HL-60/S4 treated with phorbol 12-myristate 13-acetate at 8.2 ng/mL for 4 days and 3 days (cell line): ENCODE data around the gene MAGED2.
"Not testable (repeated sequence)": the region's sequence is repeated elsewhere in the genome, so short reads cannot be mapped to it uniquely, and the experiment has no call there.

Experiments used
- in situ Hi-C: fragments of 300-500 bp; cut with MboI; formaldehyde crosslinking; loops from 2 replicates; pipeline ENCODE4 v1.15.0; 2022; ENCODE audit warnings: low sequenced_read_pairs

Gene MAGED2

DNA sequence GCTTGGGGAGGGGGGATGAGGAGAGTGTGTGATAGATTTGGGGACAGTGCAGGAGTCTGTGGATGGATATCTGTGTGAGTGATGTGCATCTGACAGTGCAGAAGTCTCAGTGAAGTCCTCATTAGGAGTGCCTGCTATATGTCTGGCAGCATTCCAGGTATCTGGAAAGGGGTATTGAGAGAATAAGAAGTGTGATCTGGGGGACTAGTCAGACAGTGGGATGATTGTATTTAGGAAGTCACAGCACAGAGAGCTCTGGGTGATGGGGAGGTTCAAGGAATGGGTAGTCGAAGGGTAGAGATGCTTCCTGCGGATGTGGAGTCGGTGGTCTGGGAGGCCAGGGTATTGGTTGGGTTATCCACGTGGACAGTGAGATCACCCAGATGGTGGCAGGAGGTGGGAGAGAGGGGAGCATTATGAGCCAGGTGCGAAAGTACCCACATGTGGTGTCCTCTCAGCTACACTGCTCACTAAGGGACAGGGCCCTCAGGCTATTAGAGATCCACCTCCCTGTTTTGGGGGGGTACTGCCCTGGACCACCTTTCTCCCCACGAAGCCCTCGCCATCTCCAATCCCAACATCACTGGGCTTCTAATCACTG lies 9.8 kb downstream of the MAGED2 start:
- in situ Hi-C loops, result loop anchor here (25.0 kb wide), 1 partner anchor 180 kb away; no protein-coding TSS in a partner anchor

DNA sequence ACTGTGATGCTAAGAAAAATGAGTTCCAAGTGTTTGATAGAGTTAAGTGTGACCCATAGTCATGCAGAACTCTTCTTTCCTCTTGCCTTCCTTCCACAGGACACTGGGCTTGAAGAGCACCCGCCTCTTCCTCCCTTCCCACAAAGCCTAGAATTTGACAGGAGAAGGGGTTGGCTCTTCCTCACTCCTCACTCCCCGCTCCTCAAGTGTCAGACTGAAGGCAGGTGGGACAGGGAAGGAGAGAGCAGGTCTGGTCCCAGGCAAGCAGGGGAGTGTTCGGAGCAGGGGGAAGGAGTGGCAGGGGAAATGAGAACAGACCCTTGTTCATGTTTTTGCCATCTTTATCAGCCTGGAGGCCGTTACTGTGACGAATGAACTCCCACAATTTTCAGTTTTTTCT lies 10.7 kb downstream of the MAGED2 start:
- in situ Hi-C loops, result loop anchor here (25.0 kb wide), 1 partner anchor 181 kb away; no protein-coding TSS in a partner anchor

DNA sequence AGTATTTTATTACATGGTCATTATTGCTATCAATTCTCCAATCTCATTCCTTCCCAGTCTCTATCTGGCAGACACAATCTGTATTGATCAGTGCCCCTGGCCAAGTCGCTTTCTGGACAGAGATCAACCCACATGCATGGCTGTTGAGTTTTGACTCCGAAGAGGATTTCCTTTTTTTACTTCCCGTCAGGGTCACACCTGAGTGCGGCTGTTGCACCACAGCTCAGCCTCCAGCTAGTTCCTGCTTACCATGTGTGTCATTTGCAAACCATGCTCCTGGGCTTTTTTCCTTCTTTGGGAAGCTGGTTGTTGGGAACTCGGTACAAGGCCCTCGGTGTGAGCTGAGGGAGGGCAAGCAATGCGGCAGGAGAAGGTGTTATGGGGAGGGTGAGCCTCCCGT lies 11.7 kb downstream of the MAGED2 start:
- in situ Hi-C loops, result loop anchor here (25.0 kb wide), 1 partner anchor 182 kb away; no protein-coding TSS in a partner anchor

DNA sequence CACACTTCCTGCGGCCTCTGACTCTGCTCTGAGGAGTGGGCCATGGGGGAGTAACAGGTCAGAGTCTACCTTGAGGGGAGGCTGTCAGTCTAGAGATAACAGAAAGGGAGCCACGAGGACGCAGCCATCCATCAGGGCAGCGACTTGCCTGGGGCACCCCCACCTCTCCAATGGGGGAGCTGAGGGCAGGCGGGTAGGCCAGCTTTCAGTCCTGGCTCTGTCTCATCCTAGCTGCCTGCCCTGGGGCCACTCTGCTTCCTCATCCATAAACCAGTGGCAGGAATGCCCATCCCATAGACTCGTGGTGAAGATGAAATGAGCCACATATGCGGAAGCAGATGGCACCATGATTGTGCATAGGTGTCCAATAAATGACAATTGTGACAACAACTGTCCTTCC lies 13.2 kb downstream of the MAGED2 start:
- in situ Hi-C loops, result loop anchor here (25.0 kb wide), 1 partner anchor 183 kb away; no protein-coding TSS in a partner anchor

DNA sequence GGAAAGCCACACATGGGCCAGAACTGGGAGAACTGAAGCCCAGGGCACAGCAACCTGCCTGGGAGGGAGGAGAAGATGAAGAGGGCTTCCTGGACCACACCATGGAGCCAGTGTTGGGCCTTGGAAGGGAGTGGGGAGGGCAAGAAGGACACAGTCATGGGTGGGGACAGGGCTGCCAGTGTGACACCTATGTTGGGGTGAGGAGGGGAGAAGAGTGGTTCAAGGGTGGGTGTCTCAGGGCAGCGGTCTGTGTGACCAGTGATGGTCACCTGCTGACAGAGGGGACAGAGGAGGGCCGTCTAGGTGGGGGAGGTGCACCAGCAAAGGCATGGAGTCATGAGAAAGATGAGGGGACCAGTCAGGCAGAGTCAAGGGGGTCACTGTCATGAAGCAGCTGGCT lies 13.8 kb downstream of the MAGED2 start:
- in situ Hi-C loops, result loop anchor here (25.0 kb wide), 1 partner anchor 184 kb away; no protein-coding TSS in a partner anchor

DNA sequence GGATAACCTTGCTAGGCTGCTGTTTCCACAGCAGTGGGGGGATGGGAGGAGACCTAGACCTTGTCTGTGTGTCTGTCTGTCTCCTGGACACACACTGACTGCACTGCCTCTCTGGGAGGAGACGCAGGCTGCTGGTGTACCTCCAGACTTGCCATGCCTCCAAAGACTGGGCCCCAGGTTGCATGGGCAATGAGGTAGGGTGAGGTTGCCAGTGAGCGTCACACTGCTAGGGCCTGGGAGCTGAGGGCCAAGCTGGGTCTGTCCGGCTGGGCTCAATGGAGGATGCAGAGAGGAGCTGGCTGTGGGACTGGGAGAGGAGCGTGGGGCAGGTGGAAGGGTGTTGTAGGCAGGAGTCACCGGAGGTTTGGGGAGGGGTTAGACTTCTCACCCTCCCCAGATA lies 16.6 kb downstream of the MAGED2 start:
- in situ Hi-C loops, result loop anchor here (25.0 kb wide), 1 partner anchor 187 kb away; no protein-coding TSS in a partner anchor

DNA sequence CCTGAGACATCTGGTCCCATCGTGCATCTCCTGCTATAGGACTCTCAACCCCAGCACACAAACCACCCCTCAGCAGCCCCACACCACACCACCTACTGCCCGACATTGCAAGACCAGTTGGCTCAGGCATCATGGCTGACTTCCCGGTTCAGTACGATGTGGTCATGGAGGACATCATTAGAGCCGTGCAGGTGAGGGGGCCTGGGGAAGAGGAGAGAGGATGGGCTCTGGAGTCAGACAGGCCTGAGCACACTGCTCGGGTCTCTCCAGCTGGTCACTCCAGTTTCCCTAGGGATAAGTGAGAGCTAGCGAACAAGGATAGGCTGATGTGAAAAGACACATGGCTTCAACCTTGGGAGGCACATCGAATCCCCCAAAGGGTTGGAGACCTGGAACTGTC lies 17.2 kb downstream of the MAGED2 start:
- in situ Hi-C loops, result loop anchor here (25.0 kb wide), 1 partner anchor 187 kb away; no protein-coding TSS in a partner anchor

DNA sequence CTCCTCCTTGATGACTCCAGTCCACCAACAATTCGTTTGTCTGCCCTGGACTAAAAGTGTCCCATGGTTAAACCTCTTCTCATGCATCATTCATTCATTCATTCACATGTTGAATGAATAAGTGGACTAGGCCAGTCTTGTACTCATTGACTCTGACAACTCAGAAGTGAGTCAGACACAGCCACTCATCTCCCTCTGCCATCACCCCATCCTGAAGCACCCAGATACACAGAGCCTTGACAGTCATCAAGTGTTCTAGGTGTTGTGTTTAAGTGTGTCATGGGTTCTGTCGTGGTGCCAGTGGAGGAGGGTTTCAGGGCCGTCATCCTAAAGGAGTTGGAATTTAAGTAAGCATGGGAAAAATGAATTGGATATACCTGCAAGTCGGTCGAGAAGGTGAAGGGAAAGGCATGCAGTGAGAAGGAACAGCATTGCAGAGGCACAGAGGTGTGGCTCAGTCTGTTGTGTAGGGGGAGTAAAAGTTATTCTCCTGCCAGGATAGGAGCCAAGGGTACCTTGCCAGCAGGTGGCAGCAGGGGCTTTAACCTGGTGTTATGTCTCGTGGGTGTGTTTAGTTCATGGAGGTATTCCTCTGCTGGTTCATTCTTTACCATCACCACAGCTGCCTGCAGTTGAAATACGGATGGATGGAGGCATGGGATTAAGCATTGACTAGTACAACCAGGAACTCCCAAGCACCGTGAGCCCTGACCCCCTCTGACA lies 18.3 kb downstream of the MAGED2 start:
- in situ Hi-C loops, result no loop called here

DNA sequence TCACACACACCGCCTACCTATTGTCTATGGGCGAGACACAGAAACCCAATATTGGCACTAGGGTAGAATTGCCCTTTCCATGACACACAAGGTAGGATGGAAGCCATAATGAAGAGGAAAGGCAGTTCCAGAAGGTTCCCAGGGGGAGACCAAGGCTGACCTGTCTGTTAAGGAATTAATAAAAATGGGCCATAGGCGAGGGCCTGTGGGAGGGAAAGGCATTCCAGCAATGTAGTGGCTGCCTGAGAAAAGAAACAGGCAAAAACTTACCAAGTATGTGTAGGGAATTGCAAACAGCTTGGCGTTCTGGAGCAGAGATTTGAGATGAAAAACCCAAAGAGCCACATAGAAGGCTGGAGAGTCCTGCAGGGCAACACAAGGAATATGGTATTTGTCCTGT lies 19.1 kb downstream of the MAGED2 start:
- in situ Hi-C loops, result no loop called here

DNA sequence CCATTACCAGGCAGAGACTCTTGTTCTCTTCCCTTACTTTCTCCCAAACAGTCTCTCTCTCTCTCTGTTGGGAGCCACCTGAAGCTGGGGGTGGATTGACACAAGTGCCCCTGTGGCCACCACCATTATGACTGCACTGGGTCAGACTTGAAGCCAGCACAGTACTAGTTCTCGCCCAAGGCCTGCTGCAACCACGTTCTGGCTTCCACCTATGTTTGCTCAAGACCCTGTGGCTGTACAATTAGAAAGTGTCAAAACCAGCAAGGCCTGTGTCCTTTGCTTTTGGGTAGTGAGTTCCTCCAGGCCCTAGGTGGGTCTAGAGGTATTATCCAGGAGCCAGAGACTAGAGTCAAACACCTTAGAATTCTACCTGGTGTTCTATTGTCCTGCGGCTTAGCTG lies 31.0 kb downstream of the MAGED2 start:
- in situ Hi-C loops, result no loop called here

DNA sequence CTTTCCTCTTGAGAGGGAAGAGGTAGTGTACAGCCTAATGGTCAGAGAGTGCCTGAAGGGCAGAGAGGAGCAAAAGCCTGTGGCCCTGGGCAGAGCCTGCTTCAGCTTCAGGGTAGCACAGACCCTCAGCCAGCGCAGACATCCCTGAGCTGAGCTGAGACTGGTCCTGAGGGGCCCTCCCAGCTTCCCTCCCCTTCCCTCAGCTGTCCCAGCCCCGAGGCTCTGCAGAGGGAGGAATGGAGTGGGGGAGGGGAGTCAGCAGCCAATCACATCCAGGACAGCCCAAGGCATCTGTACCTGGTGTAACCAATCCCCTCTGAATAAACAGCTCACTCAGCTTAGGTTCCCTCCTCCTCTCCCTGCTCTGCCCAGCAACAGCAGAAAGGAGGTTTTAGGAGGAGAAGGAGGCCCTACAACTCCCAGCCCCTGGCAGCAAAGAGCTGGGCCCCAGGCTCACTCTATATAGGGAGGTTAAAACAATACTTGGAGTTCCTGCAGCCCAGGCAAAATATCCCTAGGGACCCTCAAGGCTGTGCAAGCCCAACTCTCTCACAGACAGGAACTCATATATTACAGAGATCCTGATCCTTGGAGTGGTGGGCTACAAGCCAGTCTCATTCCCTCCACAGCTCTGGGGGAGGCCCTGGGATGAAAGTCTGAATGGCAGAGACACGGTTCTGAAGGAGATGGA lies 33.8 kb downstream of the MAGED2 start:
- in situ Hi-C loops, result not testable (repeated sequence)

DNA sequence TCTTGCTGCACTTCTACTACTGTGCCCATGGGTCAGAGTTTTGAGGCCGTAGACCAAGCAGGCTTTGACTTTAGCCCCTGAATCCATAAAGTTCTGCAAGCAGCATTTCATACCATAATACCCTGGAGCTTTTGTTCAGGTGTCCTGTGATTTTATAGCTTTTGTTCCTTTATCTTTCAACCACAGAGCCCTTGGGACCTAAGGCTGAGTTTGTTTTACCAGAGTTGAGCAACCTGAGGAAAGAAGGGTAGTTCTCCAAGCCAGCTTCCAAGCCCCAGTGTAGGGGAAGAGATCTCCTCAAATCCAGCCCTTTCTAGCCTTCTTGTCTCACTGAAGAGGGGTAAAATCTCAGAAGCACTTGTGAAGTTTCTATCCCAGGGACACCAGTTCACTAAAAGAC lies 35.1 kb downstream of the MAGED2 start:
- in situ Hi-C loops, result no loop called here

DNA sequence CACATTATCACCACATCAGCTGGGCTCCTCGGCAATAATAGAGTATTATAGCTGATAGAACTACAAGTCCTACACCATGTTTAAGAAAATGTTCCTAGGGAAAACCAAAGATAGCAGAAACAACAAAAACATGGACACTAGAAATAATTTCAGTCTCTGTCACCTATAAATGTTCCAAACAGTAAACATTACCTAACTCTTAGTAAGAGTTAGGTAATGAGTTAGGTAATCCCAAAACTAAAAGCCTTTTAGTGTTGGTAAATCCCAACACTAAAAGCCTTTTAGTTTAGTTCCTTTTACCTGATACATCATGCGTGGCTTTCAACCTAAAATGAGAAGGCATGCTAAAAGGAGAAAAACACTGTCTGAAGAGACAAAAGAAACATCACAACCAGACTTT lies 35.5 kb downstream of the MAGED2 start:
- in situ Hi-C loops, result no loop called here

DNA sequence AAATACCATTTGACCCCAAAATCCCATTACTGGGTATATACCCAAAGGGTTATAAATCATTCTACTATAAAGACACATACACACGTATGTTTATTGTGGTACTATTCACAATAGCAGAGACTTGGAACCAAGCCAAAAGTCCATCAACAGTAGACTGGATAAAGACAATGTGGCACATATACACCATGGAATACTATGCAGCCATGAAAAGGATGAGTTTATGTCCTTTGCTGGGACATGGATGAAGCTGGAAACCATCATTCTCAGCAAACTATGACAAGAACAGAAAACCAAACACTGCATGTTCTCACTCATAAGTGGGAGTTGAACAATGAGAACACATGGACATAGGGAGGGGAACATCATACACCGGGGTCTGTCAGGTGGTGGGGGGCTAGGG lies 40.2 kb downstream of the MAGED2 start:
- in situ Hi-C loops, result not testable (repeated sequence)

DNA sequence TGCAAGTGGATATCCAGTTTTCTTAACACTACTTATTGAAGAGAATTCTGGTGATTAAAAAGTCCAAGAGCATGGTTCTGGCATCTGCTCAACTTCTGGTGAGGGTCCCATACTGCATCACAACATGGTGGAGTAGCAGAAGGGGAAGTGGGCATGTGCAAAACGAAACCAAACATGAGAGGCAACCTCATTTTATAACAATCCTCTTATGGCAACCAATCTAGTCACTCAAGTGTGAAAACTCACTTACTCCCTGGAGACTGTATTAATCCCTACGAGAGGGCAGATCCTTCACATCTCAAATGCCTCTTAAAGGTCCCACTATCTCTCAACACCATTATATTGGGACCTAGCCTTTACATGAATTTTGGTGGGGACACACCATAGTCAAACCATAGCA lies 57.7 kb downstream of the MAGED2 start:
- in situ Hi-C loops, result no loop called here
